Cardiac fibroblast (primary cell): ENCODE data around the gene NUDT15.
A peak's percentile ranks its signal among the peaks of the same experiment; 100 is the strongest.

Experiments used
- DNase-seq, 2 donors: peaks; one replicate each; pipeline versions ENCODE4 v3.0.0 to v3.0.0-alpha.2; 2010; ENCODE audit warnings: low read depth in 2 of 2
- H3K4me3 ChIP-seq, 2 donors: replicated peaks in 1 of 2; 1 replicate in 1 of 2; 2 replicates in 1 of 2; pipeline ENCODE4 v1.5.1; 2011; ENCODE audit warnings: low read depth in 2 of 2, low read length in 2 of 2, mild to moderate bottlenecking in 2 of 2, moderate library complexity in 1 of 2
- TF ChIP-seq, protein P1 (sequence below): IDR thresholded peaks from one replicate; pipeline ENCODE4 v1.5.1; 2011; ENCODE audit warnings: low read depth, mild to moderate bottlenecking, low read length, inconsistent platforms

The NUDT15 gene

DNA sequence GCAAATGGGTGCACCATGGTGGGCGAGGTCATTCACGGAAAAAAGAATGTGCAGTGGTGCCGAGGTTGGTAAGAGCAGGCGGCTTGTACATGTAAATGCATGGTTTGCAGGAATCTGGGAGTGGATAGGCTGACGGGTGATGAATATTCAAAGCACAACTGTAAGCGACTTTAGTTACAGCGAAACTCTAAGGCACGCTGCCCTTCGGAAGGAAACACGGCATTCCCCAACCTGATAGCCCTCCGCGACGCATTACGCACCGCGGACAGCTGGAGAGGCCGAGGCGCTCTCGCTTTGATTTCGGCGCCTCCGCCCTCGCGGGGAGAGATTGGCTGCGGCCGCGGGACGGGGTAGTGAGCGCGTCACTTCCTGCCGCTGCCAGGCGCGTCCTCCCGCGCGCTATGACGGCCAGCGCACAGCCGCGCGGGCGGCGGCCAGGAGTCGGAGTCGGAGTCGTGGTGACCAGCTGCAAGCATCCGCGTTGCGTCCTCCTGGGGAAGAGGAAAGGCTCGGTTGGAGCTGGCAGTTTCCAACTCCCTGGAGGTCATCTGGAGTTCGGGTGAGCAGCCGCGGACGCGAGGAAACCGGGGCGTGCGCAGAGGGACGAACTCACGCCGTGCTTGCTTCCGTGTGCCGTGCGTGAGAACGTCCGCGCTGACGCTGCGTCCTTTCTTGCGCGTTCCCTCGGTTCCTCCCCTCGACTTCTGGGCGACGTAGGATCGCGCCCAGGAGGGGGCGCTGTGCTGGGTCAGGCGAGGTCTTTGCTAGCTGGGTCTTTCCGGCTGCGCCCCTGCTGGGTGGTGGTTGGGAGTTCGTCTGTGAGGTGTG lies at the start of gene NUDT15:
TSS of gene NUDT15 (plus strand) at position 381 of the 828 bp plus-strand sequence. CDS start at position 402, 21 bp downstream.
- DNase-seq = peak; percentile 97 to 98
- peak within 1 kb of the TSS; percentile 49 to 82 for H3K4me3 ChIP-seq
- TF ChIP-seq, protein P1, sequence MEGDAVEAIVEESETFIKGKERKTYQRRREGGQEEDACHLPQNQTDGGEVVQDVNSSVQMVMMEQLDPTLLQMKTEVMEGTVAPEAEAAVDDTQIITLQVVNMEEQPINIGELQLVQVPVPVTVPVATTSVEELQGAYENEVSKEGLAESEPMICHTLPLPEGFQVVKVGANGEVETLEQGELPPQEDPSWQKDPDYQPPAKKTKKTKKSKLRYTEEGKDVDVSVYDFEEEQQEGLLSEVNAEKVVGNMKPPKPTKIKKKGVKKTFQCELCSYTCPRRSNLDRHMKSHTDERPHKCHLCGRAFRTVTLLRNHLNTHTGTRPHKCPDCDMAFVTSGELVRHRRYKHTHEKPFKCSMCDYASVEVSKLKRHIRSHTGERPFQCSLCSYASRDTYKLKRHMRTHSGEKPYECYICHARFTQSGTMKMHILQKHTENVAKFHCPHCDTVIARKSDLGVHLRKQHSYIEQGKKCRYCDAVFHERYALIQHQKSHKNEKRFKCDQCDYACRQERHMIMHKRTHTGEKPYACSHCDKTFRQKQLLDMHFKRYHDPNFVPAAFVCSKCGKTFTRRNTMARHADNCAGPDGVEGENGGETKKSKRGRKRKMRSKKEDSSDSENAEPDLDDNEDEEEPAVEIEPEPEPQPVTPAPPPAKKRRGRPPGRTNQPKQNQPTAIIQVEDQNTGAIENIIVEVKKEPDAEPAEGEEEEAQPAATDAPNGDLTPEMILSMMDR = peak; percentile 98

DNA sequence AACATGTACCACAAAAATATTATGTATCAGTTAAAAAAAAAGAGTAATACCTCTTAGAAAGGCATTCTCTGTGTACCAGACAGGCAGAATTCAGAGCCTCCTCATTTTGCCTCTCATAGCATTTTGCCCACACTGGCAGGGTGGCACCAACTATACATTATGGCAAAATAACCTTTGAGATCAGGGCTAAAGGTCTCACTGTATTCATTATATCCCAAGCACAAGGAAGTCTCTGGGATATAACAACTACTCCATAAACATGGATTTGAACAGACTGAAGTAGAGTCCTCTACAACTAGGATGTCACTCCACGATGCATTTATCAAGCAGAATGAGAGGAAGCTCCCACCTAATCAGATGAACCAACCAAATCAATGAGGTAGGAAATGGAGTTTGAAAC lies 47.1 kb upstream of the NUDT15 start:
- DNase-seq = no peak
- TF ChIP-seq, protein P1 = no peak
- H3K4me3 ChIP-seq = no peak overlapping the region

DNA sequence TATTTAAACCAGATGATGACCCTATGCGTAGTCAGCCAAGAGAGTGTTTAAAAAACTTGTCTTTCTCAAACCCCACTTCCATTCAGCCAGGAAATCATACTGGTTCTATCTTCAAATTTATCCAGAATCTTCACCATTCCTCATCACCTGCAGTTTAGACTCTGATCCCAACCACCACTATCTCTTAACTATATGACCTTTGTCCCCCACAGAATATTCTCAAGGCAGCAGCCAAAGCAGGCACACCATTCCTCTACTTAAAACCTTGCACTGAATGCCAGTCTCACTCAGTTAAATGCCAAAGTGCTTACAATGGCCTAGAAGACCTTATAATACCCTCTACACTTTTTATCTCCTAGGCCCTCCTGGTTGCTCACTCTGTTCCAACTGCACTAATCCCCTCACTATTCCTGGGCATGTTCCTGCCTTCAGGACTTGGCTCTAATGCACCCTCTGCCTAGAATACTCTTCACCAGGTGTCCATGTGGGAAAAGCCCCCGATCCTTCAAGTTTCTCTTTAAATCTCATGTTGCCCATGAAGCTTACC lies 46.5 kb upstream of the NUDT15 start:
- TF ChIP-seq, protein P1 = no peak
- DNase-seq = no peak
- H3K4me3 ChIP-seq = no peak overlapping the region

DNA sequence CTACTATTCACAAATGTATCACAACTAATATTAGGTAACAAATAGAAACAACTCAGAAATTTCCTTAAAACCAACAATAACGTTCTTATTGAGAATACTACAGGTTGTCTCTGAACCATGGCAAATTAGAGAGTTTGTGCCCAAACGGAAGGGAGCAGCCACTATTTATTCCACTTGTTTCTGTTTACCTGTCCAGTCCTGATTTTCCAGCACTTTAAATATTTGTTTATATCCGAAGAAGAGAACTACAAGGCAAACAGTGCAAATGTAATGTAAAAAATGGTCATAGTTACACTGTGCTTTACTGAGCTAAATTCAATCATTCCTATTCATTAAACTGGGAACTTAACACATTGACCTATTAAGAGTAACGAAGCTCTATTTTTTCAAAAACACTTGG lies 45.7 kb upstream of the NUDT15 start:
- no peak for DNase-seq
- no peak overlapping the region for H3K4me3 ChIP-seq
- TF ChIP-seq, protein P1 = no peak

DNA sequence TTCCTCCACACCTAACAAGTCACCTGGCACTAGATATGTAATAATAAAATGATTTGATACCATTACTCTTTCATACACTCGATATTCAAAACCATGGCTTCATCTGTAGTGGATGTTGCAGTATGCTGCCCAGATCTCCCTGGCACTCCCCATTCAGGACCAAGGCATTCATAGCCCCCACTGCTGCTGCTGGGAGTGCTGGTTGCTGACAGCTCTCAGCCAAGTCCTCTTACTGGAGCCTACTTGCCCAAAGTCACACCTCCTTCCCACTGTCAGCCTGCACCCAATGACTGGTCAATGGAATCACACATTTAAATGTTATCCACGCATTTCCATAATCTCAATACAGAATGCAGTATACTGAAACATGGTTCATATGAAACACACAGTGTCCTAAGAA lies 40.1 kb upstream of the NUDT15 start:
- H3K4me3 ChIP-seq = no peak overlapping the region
- DNase-seq = no peak
- TF ChIP-seq, protein P1 = no peak

DNA sequence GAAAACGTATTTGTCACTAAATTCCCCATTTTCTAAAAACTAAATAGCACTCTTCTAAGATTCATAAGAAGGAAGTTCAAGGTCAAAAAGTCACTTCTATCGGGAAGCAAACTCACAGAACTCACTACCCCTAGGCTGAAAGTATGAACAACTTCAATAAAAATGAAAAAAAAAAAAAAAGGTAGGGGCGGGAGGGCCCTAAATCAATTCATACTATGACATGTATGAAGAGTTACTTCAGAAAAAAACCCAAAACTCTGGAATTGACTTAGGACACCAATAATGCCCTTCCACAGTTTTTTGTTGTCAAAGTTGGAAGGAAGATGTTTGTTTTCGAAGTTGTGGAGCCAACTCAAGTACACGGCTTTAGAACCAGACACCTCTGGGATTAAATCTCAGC lies 37.6 kb upstream of the NUDT15 start:
- H3K4me3 ChIP-seq = peak overlapping the region; percentile 100
- DNase-seq = peak in 1 of 2 donors; percentile 7
- TF ChIP-seq, protein P1 = no peak
